ENCODE data around the gene DYNLT5. TPM values are rescaled to one million over a fixed set of nuclear protein-coding genes. Genes with fewer than 3 reads are reported as not detected.
A peak's percentile ranks its signal among the peaks of the same experiment; 100 is the strongest.

The DYNLT5 gene
- total RNA-seq = not detected in 2 replicates

- no peak for DNase-seq (ENCODE audit: low read depth)
- H3K4me3 ChIP-seq (ENCODE audit: low read depth, low read length) = peak within 1 kb of the TSS; percentile 42
- TF ChIP-seq CTCF (conservative IDR thresholded peaks at IDR 0.05; ENCODE audit: low read depth, low read length) = no peak
Observed at GRCh38 chr1:66752000-66752592, at the start of gene DYNLT5. DYNLT5 (plus strand) TSS chr1:66752459; CDS start chr1:66754659, 2,200 bp downstream.

- no peak for TF ChIP-seq CTCF (conservative IDR thresholded peaks at IDR 0.05; ENCODE audit: low read depth, low read length)
- H3K4me3 ChIP-seq (ENCODE audit: low read depth, low read length) = no peak overlapping the region
- DNase-seq (ENCODE audit: low read depth) = no peak
Observed at GRCh38 chr1:66704177-66704875, 47.9 kb upstream of the DYNLT5 start.

- peak; percentile 16 for DNase-seq (ENCODE audit: low read depth)
- H3K4me3 ChIP-seq (ENCODE audit: low read depth, low read length) = no peak overlapping the region
- TF ChIP-seq CTCF (conservative IDR thresholded peaks at IDR 0.05; ENCODE audit: low read depth, low read length) = no peak
Observed at GRCh38 chr1:66705110-66705509, 47.1 kb upstream of the DYNLT5 start.

- TF ChIP-seq CTCF (conservative IDR thresholded peaks at IDR 0.05; ENCODE audit: low read depth, low read length) = peak; percentile 58
- H3K4me3 ChIP-seq (ENCODE audit: low read depth, low read length) = no peak overlapping the region
- DNase-seq (ENCODE audit: low read depth) = no peak
Observed at GRCh38 chr1:66711420-66711819, 40.8 kb upstream of the DYNLT5 start.

GRCh38 chr1:66712839-66713238 is 39.4 kb upstream of the DYNLT5 start:
- TF ChIP-seq CTCF (conservative IDR thresholded peaks at IDR 0.05; ENCODE audit: low read depth, low read length) = no peak
- no peak for DNase-seq (ENCODE audit: low read depth)
- H3K4me3 ChIP-seq (ENCODE audit: low read depth, low read length) = no peak overlapping the region

- no peak for DNase-seq (ENCODE audit: low read depth)
- TF ChIP-seq CTCF (conservative IDR thresholded peaks at IDR 0.05; ENCODE audit: low read depth, low read length) = no peak
Observed at GRCh38 chr1:66723985-66724384, 28.3 kb upstream of the DYNLT5 start.

More at GRCh38 chr1:66723985-66724384, 28.3 kb upstream of the DYNLT5 start:
- H3K4me3 ChIP-seq (ENCODE audit: low read depth, low read length) = no peak overlapping the region

Data from epithelial cell of proximal tubule (primary cell).